Ishikawa (cell line): ENCODE results near the gene CDC42BPB.

Experiments
- CEBPB ChIP-seq: IDR thresholded peaks from 2 replicates; pipeline ENCODE4 v1.6.1; 2012
- CREB1 ChIP-seq: IDR thresholded peaks from 2 replicates; pipeline ENCODE4 v1.6.1; 2012; ENCODE audit warnings: low read depth
- EGR1 ChIP-seq: IDR thresholded peaks from 2 replicates; pipeline ENCODE4 v1.6.1; 2012
- EP300 ChIP-seq: IDR thresholded peaks from 2 replicates; pipeline ENCODE4 v1.6.1; 2012; ENCODE audit warnings: borderline replicate concordance
- FOXM1 ChIP-seq: IDR thresholded peaks from 2 replicates; pipeline ENCODE4 v1.6.1; 2012; ENCODE audit warnings: low read depth, borderline replicate concordance
- NFIC ChIP-seq: IDR thresholded peaks from 2 replicates; pipeline ENCODE4 v1.6.1; 2012
- RAD21 ChIP-seq: IDR thresholded peaks from 2 replicates; pipeline ENCODE4 v1.6.1; 2012; ENCODE audit warnings: low read depth
- TAF1 ChIP-seq: IDR thresholded peaks from 2 replicates; pipeline ENCODE4 v1.6.1; 2012; ENCODE audit warnings: low read depth, mild to moderate bottlenecking
- TCF12 ChIP-seq: IDR thresholded peaks from 2 replicates; pipeline ENCODE4 v1.6.1; 2012; ENCODE audit warnings: low read depth
- TEAD4 ChIP-seq: IDR thresholded peaks from 2 replicates; pipeline ENCODE4 v1.6.1; 2012
- USF1 ChIP-seq: IDR thresholded peaks from 2 replicates; pipeline ENCODE4 v1.6.1; 2012
- YY1 ChIP-seq: IDR thresholded peaks from 2 replicates; pipeline ENCODE4 v1.6.1; 2012; ENCODE audit warnings: low read depth
- ZBTB7A ChIP-seq: IDR thresholded peaks from 2 replicates; pipeline ENCODE4 v1.6.1; 2012; ENCODE audit warnings: low read depth
- TF ChIP-seq, protein P1 (sequence below): IDR thresholded peaks from 2 replicates; pipeline ENCODE4 v1.6.1; 2012
- TF ChIP-seq, protein P2 (sequence below): IDR thresholded peaks from 2 replicates; pipeline ENCODE4 v1.6.1; 2012; ENCODE audit warnings: low read depth, mild to moderate bottlenecking

The CDC42BPB gene

DNA sequence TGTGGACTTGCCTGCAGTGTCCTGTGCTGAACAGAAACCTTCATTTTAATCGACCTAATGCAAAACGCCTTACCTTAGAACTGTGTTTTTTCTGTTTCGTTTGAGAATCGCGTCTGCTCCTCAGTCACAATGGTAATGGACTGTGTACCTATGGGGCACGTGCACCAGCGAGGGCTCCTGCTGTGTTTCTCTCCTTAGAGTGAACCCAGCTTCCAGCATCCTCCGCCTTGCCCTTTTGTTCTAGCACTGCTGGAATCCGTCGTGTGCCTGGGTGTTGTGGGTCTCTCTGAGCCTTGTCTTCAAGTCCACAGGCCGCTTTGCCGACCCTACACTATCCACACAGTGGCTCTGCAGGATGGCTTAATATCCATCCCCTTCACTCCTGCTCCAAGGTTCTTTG lies 131.2 kb downstream of the CDC42BPB start:
- TF ChIP-seq CEBPB, result no peak
- TF ChIP-seq CREB1, result no peak
- TF ChIP-seq, protein P1, sequence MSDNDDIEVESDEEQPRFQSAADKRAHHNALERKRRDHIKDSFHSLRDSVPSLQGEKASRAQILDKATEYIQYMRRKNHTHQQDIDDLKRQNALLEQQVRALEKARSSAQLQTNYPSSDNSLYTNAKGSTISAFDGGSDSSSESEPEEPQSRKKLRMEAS, result no peak
- no peak for TF ChIP-seq NFIC
- TF ChIP-seq TCF12, result no peak
- TF ChIP-seq, protein P2, sequence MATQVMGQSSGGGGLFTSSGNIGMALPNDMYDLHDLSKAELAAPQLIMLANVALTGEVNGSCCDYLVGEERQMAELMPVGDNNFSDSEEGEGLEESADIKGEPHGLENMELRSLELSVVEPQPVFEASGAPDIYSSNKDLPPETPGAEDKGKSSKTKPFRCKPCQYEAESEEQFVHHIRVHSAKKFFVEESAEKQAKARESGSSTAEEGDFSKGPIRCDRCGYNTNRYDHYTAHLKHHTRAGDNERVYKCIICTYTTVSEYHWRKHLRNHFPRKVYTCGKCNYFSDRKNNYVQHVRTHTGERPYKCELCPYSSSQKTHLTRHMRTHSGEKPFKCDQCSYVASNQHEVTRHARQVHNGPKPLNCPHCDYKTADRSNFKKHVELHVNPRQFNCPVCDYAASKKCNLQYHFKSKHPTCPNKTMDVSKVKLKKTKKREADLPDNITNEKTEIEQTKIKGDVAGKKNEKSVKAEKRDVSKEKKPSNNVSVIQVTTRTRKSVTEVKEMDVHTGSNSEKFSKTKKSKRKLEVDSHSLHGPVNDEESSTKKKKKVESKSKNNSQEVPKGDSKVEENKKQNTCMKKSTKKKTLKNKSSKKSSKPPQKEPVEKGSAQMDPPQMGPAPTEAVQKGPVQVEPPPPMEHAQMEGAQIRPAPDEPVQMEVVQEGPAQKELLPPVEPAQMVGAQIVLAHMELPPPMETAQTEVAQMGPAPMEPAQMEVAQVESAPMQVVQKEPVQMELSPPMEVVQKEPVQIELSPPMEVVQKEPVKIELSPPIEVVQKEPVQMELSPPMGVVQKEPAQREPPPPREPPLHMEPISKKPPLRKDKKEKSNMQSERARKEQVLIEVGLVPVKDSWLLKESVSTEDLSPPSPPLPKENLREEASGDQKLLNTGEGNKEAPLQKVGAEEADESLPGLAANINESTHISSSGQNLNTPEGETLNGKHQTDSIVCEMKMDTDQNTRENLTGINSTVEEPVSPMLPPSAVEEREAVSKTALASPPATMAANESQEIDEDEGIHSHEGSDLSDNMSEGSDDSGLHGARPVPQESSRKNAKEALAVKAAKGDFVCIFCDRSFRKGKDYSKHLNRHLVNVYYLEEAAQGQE, result no peak
- no peak for TF ChIP-seq EGR1
- no peak for TF ChIP-seq EP300
- TF ChIP-seq USF1, result no peak

DNA sequence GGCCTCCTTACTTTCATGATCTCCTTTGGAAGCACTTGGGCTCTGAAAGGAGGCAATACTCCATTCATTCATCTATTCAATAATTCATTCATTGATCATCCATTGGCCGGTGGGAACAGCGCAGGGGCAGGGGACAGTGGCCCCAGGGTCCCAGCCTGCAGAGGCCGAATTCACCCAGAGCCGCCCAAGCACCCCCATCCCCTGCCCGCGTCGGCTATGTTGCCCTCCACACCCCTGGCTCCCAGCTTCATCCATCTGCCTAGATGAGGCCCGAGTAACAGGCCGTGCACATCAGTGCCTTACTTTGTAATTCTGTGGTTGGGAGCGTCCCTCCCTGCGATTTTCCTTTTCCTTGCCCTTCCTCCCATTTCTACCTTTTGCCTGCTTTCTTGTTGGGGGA lies 131.7 kb downstream of the CDC42BPB start:
- no peak for TF ChIP-seq CREB1
- TF ChIP-seq EP300, result no peak
- no peak for TF ChIP-seq FOXM1
- TF ChIP-seq, protein P1, result no peak
- TF ChIP-seq TAF1, result no peak
- TF ChIP-seq USF1, result no peak
- no peak for TF ChIP-seq NFIC

- TF ChIP-seq RAD21, result no peak
- no peak for TF ChIP-seq FOXM1
- TF ChIP-seq EGR1, result no peak
- no peak for TF ChIP-seq TCF12
- TF ChIP-seq YY1, result no peak
- no peak for TF ChIP-seq NFIC
- no peak for TF ChIP-seq EP300
- no peak for TF ChIP-seq TEAD4
- TF ChIP-seq, protein P1, result no peak
- TF ChIP-seq, protein P2, result no peak
- no peak for TF ChIP-seq USF1
- no peak for TF ChIP-seq TAF1
- no peak for TF ChIP-seq CEBPB
- TF ChIP-seq CREB1, result no peak
- TF ChIP-seq ZBTB7A, result no peak
These were observed 132.4 kb downstream of the CDC42BPB start for GRCh38 chr14:102924632-102925588.

DNA sequence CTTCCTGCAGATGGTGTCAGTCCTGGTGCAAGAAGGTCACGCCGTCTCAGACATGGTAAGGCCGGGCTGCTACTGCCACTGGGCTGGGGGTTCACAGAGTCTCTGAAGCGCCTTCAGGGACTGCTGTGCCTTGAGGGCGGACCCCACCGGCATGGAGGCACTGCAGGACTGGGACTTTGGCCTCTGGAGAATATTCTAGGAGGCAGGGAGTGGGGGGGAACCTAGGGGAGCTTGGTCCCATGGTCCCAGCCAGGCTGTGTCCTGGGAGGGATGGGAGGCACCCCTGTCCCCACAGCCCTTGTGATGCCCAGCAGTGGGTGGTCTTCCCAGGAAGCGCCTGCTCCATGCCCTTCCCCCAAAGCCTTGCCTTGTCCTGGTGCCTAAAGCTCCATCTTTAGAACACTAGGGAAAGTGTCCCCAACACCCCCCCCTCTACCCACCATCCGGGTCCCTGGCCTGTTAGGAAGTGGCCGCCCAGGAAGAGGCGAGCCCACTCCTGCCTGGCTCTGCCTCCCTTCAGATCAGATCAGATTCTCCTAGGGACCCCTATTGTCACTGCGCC lies 133.3 kb downstream of the CDC42BPB start:
- no peak for TF ChIP-seq YY1
- TF ChIP-seq, protein P1, result no peak
- TF ChIP-seq CREB1, result no peak
- TF ChIP-seq, protein P2, result no peak
- no peak for TF ChIP-seq RAD21
- TF ChIP-seq USF1, result no peak
- TF ChIP-seq ZBTB7A, result no peak
- no peak for TF ChIP-seq TCF12
- no peak for TF ChIP-seq CEBPB
- no peak for TF ChIP-seq EGR1
- TF ChIP-seq EP300, result no peak
- no peak for TF ChIP-seq NFIC
- no peak for TF ChIP-seq TEAD4
- no peak for TF ChIP-seq FOXM1
- TF ChIP-seq TAF1, result no peak
